Measurements from ENCODE around the gene P2RY8.

GRCh38 chrX:1521459-1521956 is 15.5 kb downstream of the P2RY8 start:
- TF ChIP-seq, protein P1, sequence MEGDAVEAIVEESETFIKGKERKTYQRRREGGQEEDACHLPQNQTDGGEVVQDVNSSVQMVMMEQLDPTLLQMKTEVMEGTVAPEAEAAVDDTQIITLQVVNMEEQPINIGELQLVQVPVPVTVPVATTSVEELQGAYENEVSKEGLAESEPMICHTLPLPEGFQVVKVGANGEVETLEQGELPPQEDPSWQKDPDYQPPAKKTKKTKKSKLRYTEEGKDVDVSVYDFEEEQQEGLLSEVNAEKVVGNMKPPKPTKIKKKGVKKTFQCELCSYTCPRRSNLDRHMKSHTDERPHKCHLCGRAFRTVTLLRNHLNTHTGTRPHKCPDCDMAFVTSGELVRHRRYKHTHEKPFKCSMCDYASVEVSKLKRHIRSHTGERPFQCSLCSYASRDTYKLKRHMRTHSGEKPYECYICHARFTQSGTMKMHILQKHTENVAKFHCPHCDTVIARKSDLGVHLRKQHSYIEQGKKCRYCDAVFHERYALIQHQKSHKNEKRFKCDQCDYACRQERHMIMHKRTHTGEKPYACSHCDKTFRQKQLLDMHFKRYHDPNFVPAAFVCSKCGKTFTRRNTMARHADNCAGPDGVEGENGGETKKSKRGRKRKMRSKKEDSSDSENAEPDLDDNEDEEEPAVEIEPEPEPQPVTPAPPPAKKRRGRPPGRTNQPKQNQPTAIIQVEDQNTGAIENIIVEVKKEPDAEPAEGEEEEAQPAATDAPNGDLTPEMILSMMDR (IDR thresholded peaks at IDR 0.05 in 4 of 5, conservative IDR thresholded peaks at IDR 0.05 in 1 of 5): no peak
- no peak for TF ChIP-seq POLR2A (IDR thresholded peaks at IDR 0.05)

All from gastrocnemius medialis (tissue), 4 donors.